ENCODE results near the gene STAC3. TPM values are rescaled to one million over a fixed set of nuclear protein-coding genes. Genes with fewer than 3 reads are reported as not detected.

The STAC3 gene
- total RNA-seq, 1 donor from 2014 or later: 0.75 TPM

DNA sequence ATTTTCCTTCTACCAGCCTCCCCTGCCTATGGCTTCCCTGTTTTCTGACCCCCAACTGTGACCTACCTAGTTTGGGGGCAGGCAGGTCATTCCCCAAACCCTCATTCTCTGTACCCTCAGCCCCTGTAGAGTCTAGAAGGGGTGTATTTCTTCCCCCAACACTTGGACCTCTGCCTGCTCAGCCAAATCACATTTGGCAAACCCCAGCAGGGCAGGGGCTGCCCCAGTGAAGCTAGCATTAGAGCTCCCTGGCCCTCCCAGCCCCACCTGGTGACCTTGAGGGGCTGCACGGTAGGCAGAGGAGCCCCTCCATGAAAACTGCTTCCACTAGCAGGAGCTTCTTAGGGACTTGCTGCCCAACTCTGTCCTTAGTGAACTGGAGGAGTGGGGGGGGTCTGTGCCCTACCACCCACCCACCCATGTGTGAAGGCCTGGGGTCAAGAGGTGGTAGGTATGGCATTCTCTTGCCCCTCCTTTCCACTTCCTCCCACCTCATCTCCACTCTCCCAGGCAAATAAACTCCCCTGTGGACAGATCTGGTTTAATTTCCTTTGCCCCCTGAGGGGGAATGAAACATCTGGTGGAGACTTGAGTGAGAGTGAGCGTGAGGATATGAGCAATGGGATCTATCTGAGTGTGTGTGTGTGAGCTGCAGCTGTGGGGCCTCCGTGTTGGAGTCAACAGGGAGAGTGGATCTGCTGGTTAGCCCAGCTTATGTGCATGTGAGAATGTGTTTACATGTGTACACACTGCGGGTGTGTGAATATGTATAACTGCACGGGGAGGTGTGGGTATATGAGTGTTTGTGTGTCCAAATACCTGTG is 32.7 kb downstream of the STAC3 start:
- H3K4me1 ChIP-seq (ENCODE audit: insufficient read depth, low read length): peaks cover 11% of the 10 kb centered on the region
- H3K27me3 Mint-ChIP-seq (ENCODE audit: low read depth, unreplicated experiment): peaks cover 60% of the 10 kb centered on the region
- H3K27ac ChIP-seq (ENCODE audit: low read depth, low read length): no peak overlapping the region
- H2AFZ ChIP-seq (ENCODE audit: low read depth, low read length): no peak overlapping the region
- DNase-seq (ENCODE audit: low read depth) (no peak), FAIRE-seq (no peak)
- no peak for TF ChIP-seq EZH2 (IDR thresholded peaks at IDR 0.05; ENCODE audit: insufficient read depth, low read length)
- TF ChIP-seq, protein P1, sequence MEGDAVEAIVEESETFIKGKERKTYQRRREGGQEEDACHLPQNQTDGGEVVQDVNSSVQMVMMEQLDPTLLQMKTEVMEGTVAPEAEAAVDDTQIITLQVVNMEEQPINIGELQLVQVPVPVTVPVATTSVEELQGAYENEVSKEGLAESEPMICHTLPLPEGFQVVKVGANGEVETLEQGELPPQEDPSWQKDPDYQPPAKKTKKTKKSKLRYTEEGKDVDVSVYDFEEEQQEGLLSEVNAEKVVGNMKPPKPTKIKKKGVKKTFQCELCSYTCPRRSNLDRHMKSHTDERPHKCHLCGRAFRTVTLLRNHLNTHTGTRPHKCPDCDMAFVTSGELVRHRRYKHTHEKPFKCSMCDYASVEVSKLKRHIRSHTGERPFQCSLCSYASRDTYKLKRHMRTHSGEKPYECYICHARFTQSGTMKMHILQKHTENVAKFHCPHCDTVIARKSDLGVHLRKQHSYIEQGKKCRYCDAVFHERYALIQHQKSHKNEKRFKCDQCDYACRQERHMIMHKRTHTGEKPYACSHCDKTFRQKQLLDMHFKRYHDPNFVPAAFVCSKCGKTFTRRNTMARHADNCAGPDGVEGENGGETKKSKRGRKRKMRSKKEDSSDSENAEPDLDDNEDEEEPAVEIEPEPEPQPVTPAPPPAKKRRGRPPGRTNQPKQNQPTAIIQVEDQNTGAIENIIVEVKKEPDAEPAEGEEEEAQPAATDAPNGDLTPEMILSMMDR (IDR thresholded peaks at IDR 0.05; ENCODE audit: insufficient read depth, low read depth, low read length): no peak
- H4K20me1 ChIP-seq (ENCODE audit: insufficient read depth, low read length): peaks cover 59% of the 10 kb centered on the region
- peaks cover 41% of the 10 kb centered on the region for H3K4me1 Mint-ChIP-seq (ENCODE audit: low read depth, unreplicated experiment)
- H3K36me3 Mint-ChIP-seq (ENCODE audit: low read depth, unreplicated experiment): peaks cover 9% of the 10 kb centered on the region
- H3K79me2 ChIP-seq (ENCODE audit: insufficient read depth, low read length): no peaks in the 10 kb centered on the region
- H3K9me3 ChIP-seq (ENCODE audit: insufficient read depth, low read depth, low read length): peaks cover 3% of the 10 kb centered on the region
- no peak overlapping the region for H3K9ac ChIP-seq (ENCODE audit: low read length)
- H3K27ac Mint-ChIP-seq (ENCODE audit: unreplicated experiment): no peak overlapping the region
- H3K4me3 ChIP-seq (ENCODE audit: insufficient read depth, low read depth, low read length): no peak overlapping the region
- no peak overlapping the region for H3K4me2 ChIP-seq (ENCODE audit: low read length)
- no peaks in the 10 kb centered on the region for H3K36me3 ChIP-seq (ENCODE audit: insufficient read depth, low read length)
- peaks cover 3% of the 10 kb centered on the region for H3K9me3 Mint-ChIP-seq (ENCODE audit: unreplicated experiment)
- peak overlapping the region; percentile 90 for H3K4me3 Mint-ChIP-seq (ENCODE audit: unreplicated experiment)
- peaks cover 69% of the 10 kb centered on the region for H3K27me3 ChIP-seq (ENCODE audit: insufficient read depth, low read length)

GRCh38 chr12:57216921-57217879 is 33.8 kb downstream of the STAC3 start:
- Mint-ChIP-seq H3K27me3 (ENCODE audit: low read depth, unreplicated experiment) (peaks cover 50% of the 10 kb centered on the region), H3K4me3 (ENCODE audit: unreplicated experiment) (peak overlapping the region; percentile 90), H3K4me1 (ENCODE audit: low read depth, unreplicated experiment) (peaks cover 41% of the 10 kb centered on the region), H3K9me3 (ENCODE audit: unreplicated experiment) (no peaks in the 10 kb centered on the region), H3K27ac (ENCODE audit: unreplicated experiment) (peak overlapping the region; percentile 96), H3K36me3 (ENCODE audit: low read depth, unreplicated experiment) (peaks cover 6% of the 10 kb centered on the region)
- Histone ChIP-seq H4K20me1 (ENCODE audit: insufficient read depth, low read length) (peaks cover 67% of the 10 kb centered on the region), H3K27me3 (ENCODE audit: insufficient read depth, low read length) (peaks cover 64% of the 10 kb centered on the region), H3K36me3 (ENCODE audit: insufficient read depth, low read length) (no peaks in the 10 kb centered on the region), H2AFZ (ENCODE audit: low read depth, low read length) (no peak overlapping the region), H3K4me2 (ENCODE audit: low read length) (peak overlapping the region; percentile 84), H3K9ac (ENCODE audit: low read length) (peak overlapping the region; percentile 31), H3K79me2 (ENCODE audit: insufficient read depth, low read length) (no peaks in the 10 kb centered on the region), H3K9me3 (ENCODE audit: insufficient read depth, low read depth, low read length) (peaks cover 3% of the 10 kb centered on the region), H3K4me3 (ENCODE audit: insufficient read depth, low read depth, low read length) (peak overlapping the region; percentile 54), H3K4me1 (ENCODE audit: insufficient read depth, low read length) (peaks cover 11% of the 10 kb centered on the region), H3K27ac (ENCODE audit: low read depth, low read length) (no peak overlapping the region)
- peak; percentile 67 for TF ChIP-seq EZH2 (IDR thresholded peaks at IDR 0.05; ENCODE audit: insufficient read depth, low read length)
- TF ChIP-seq, protein P1 (IDR thresholded peaks at IDR 0.05; ENCODE audit: insufficient read depth, low read depth, low read length): no peak
- DNase-seq (ENCODE audit: low read depth): no peak
- no peak for FAIRE-seq

All from astrocyte (in vitro differentiated cells and primary cell).